ENCODE measurements around the gene OVAAL.

DNA sequence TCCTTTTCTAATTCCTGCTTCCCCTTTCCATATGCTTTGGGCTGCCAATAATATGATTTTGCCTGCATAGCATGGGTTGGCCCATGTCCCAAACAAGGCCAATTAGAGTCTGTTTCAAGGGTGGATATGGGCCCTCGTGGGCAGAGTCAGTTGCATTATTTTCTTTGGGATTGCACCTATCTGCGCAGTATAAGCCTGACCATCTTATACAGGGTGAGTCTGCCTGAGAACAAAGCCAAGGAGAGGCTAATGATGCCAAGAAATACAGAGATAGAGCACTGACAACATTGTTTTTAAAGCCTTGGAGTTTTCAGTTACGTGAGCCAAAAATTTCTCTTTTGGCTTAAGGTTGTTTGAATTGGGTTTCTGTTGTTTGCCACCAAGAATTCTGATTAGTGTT is 18.6 kb downstream of the OVAAL start:
- TF ChIP-seq, protein P1, sequence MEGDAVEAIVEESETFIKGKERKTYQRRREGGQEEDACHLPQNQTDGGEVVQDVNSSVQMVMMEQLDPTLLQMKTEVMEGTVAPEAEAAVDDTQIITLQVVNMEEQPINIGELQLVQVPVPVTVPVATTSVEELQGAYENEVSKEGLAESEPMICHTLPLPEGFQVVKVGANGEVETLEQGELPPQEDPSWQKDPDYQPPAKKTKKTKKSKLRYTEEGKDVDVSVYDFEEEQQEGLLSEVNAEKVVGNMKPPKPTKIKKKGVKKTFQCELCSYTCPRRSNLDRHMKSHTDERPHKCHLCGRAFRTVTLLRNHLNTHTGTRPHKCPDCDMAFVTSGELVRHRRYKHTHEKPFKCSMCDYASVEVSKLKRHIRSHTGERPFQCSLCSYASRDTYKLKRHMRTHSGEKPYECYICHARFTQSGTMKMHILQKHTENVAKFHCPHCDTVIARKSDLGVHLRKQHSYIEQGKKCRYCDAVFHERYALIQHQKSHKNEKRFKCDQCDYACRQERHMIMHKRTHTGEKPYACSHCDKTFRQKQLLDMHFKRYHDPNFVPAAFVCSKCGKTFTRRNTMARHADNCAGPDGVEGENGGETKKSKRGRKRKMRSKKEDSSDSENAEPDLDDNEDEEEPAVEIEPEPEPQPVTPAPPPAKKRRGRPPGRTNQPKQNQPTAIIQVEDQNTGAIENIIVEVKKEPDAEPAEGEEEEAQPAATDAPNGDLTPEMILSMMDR (conservative IDR thresholded peaks at IDR 0.05): no peak
- no peak for TF ChIP-seq EZH2 (IDR thresholded peaks at IDR 0.05; ENCODE audit: low read depth)
